GM12892 (cell line): ENCODE measurements around the gene CCDC81.

Source experiments
- POLR2A ChIP-seq: IDR thresholded peaks from 2 replicates; pipeline ENCODE4 v1.6.1; 2011; ENCODE audit warnings: low read depth, low read length, control low read depth
- POLR2AphosphoS5 ChIP-seq: IDR thresholded peaks from 2 replicates; pipeline ENCODE4 v1.6.1; 2011; ENCODE audit warnings: low read depth, low read length, control low read depth

GRCh38 chr11:86360775-86361395, 13.8 kb upstream of the CCDC81 start:
- no peak for TF ChIP-seq POLR2A
- no peak for TF ChIP-seq POLR2AphosphoS5
